HG03558 (cell line): ENCODE results near the gene AP3M1.

ENCODE experiments used
- ATAC-seq: cut with Tn5 transposase; IDR thresholded peaks from one replicate; pipeline ENCODE4 v1.9.1; 2021; ENCODE audit warnings: moderate number of reproducible peaks; ENCODE audit not compliant: unreplicated experiment; ENCODE audit errors: extremely low read depth

Gene AP3M1

GRCh38 chr10:74083304-74083703, 67.3 kb downstream of the AP3M1 start:
- ATAC-seq, result no peak

- ATAC-seq, result no peak
Measured at GRCh38 chr10:74081941-74082718, 68.5 kb downstream of the AP3M1 start.

GRCh38 chr10:74081192-74081803, 69.3 kb downstream of the AP3M1 start:
- no peak for ATAC-seq

GRCh38 chr10:74079936-74080590, 70.6 kb downstream of the AP3M1 start:
- no peak for ATAC-seq

- no peak for ATAC-seq
Measured at GRCh38 chr10:74079028-74079935, 71.3 kb downstream of the AP3M1 start.

GRCh38 chr10:74078037-74078436, 72.6 kb downstream of the AP3M1 start:
- no peak for ATAC-seq

- no peak for ATAC-seq
Measured at GRCh38 chr10:74077416-74077815, 73.2 kb downstream of the AP3M1 start.

GRCh38 chr10:74076961-74077360, 73.7 kb downstream of the AP3M1 start:
- no peak for ATAC-seq

GRCh38 chr10:74075906-74076305, 74.7 kb downstream of the AP3M1 start:
- no peak for ATAC-seq

GRCh38 chr10:74072503-74072902, 78.1 kb downstream of the AP3M1 start:
- ATAC-seq, result no peak

GRCh38 chr10:74071157-74071556, 79.5 kb downstream of the AP3M1 start:
- ATAC-seq, result no peak
